GM19324 (cell line): ENCODE measurements around the gene ARSA.
"Not testable (repeated sequence)": the region's sequence is repeated elsewhere in the genome, so short reads cannot be mapped to it uniquely, and the experiment has no call there.

ENCODE experiments used
- ATAC-seq: cut with Tn5 transposase; IDR thresholded peaks from one replicate; pipeline ENCODE4 v1.9.1; 2021; ENCODE audit warnings: mild to moderate bottlenecking, moderate library complexity; ENCODE audit not compliant: unreplicated experiment, low FRiP score

Gene ARSA

GRCh38 chr22:50627642-50628542 is at the start of gene ARSA:
TSS of gene ARSA (minus strand) at chr22:50628152. CDS start at chr22:50627779, 373 bp downstream.
- peak; percentile 85 for ATAC-seq

GRCh38 chr22:50676661-50677492 is 48.9 kb upstream of the ARSA start:
- no peak for ATAC-seq

GRCh38 chr22:50676180-50676636 is 48.3 kb upstream of the ARSA start:
- no peak for ATAC-seq

GRCh38 chr22:50675553-50676179 is 47.7 kb upstream of the ARSA start:
- no peak for ATAC-seq

- no peak for ATAC-seq
These were observed 46.9 kb upstream of the ARSA start for GRCh38 chr22:50674606-50675552.

GRCh38 chr22:50674130-50674500 is 46.2 kb upstream of the ARSA start:
- ATAC-seq: no peak

- no peak for ATAC-seq
These were observed 45.5 kb upstream of the ARSA start for GRCh38 chr22:50673231-50674129.

GRCh38 chr22:50672471-50673230 is 44.7 kb upstream of the ARSA start, which contains the start of gene SHANK3:
TSS of gene SHANK3 (plus strand) at chr22:50672823.
- ATAC-seq: no peak

GRCh38 chr22:50672041-50672440 is 44.1 kb upstream of the ARSA start:
- no peak for ATAC-seq

GRCh38 chr22:50671641-50672040 is 43.7 kb upstream of the ARSA start:
- ATAC-seq: no peak

- ATAC-seq: no peak
These were observed 43.1 kb upstream of the ARSA start for GRCh38 chr22:50670914-50671538.

GRCh38 chr22:50670513-50670912 is 42.6 kb upstream of the ARSA start:
- no peak for ATAC-seq

- no peak for ATAC-seq
These were observed 37.8 kb upstream of the ARSA start for GRCh38 chr22:50665738-50666137.

GRCh38 chr22:50665212-50665611 is 37.3 kb upstream of the ARSA start:
- no peak for ATAC-seq

- ATAC-seq: no peak
These were observed 32.4 kb upstream of the ARSA start for GRCh38 chr22:50660306-50660705.

- ATAC-seq: not testable (repeated sequence)
These were observed 31.8 kb upstream of the ARSA start for GRCh38 chr22:50659711-50660110.

GRCh38 chr22:50657925-50658324 is 30.0 kb upstream of the ARSA start:
- ATAC-seq: no peak
